GM23338 (cell line): ENCODE data around the gene FAM90A26. TPM values are rescaled to one million over a fixed set of nuclear protein-coding genes. Genes with fewer than 3 reads are reported as not detected.
"Not testable (repeated sequence)": the region's sequence is repeated elsewhere in the genome, so short reads cannot be mapped to it uniquely, and the experiment has no call there.

Experiments used
- ATAC-seq: fragments of 200-7000 bp; cut with Tn5 transposase; 3 replicates; pipeline ENCODE4 v1.9.1; 2020
- DNase-seq: peaks from one replicate; pipeline ENCODE4 v3.0.0-alpha.2; 2015; ENCODE audit warnings: low spot score
- H2AFZ ChIP-seq: fragments of 200-600 bp; sonication (generic); 2 replicates; pipeline ENCODE4 v1.8.0; 2016; ENCODE audit warnings: antibody characterized with exemption, mild to moderate bottlenecking, moderate library complexity
- H3F3A ChIP-seq: fragments of 200-600 bp; sonication (generic); replicated peaks from 2 replicates; pipeline ENCODE4 v1.8.0; 2017; ENCODE audit warnings: antibody characterized with exemption, mixed run types, low read depth
- H3K27ac ChIP-seq: fragments of 200-600 bp; sonication (generic); 2 replicates; pipeline ENCODE4 v1.6.1; 2016; ENCODE audit warnings: low read depth
- H3K27me3 ChIP-seq: fragments of 200-600 bp; sonication (generic); 2 replicates; pipeline ENCODE4 v1.8.0; 2016; ENCODE audit warnings: mild to moderate bottlenecking, mixed run types, moderate library complexity; ENCODE audit not compliant: insufficient read depth
- H3K36me3 ChIP-seq: fragments of 200-600 bp; sonication (generic); 2 replicates; pipeline ENCODE4 v1.8.0; 2016; ENCODE audit warnings: mild to moderate bottlenecking; ENCODE audit not compliant: insufficient read depth
- H3K4me1 ChIP-seq: fragments of 200-600 bp; sonication (generic); 2 replicates; pipeline ENCODE4 v1.8.0; 2016; ENCODE audit warnings: mild to moderate bottlenecking, moderate library complexity; ENCODE audit not compliant: insufficient read depth
- H3K4me2 ChIP-seq: fragments of 200-600 bp; sonication (generic); 2 replicates; pipeline ENCODE4 v1.7.1; 2017; ENCODE audit warnings: mixed run types
- H3K4me3 ChIP-seq: fragments of 200-600 bp; sonication (generic); 2 replicates; pipeline ENCODE4 v1.6.1; 2016; ENCODE audit warnings: mixed run types
- H3K79me2 ChIP-seq: fragments of 200-600 bp; sonication (generic); replicated peaks from 2 replicates; pipeline ENCODE4 v1.8.0; 2017; ENCODE audit warnings: mild to moderate bottlenecking; ENCODE audit not compliant: insufficient read depth
- H3K9me2 ChIP-seq: fragments of 200-600 bp; sonication (generic); 2 replicates; pipeline ENCODE4 v1.8.0; 2017; ENCODE audit not compliant: insufficient read depth
- H4K20me1 ChIP-seq: fragments of 200-600 bp; sonication (generic); replicated peaks from 2 replicates; pipeline ENCODE4 v1.8.0; 2017; ENCODE audit warnings: mild to moderate bottlenecking; ENCODE audit not compliant: insufficient read depth
- H3K27ac Mint-ChIP-seq: 2 replicates; pipeline ENCODE4 v1.8.0; 2020; ENCODE audit warnings: inconsistent platforms, mild to moderate bottlenecking, moderate library complexity, mixed read lengths
- H3K27me3 Mint-ChIP-seq: 3 replicates; pipeline ENCODE4 v1.8.0; 2022; ENCODE audit warnings: low read depth, mild to moderate bottlenecking, moderate library complexity, mixed read lengths, inconsistent platforms; ENCODE audit not compliant: insufficient read depth, poor library complexity
- H3K36me3 Mint-ChIP-seq: 3 replicates; pipeline ENCODE4 v1.8.0; 2021; ENCODE audit warnings: low read depth, mild to moderate bottlenecking, inconsistent platforms, moderate library complexity, mixed read lengths
- H3K4me1 Mint-ChIP-seq: 3 replicates; pipeline ENCODE4 v1.8.0; 2020; ENCODE audit warnings: mild to moderate bottlenecking, inconsistent platforms, mixed read lengths
- H3K4me3 Mint-ChIP-seq: 3 replicates; pipeline ENCODE4 v1.8.0; 2021; ENCODE audit warnings: moderate library complexity, mild to moderate bottlenecking, inconsistent platforms, mixed read lengths
- H3K9me3 Mint-ChIP-seq: 3 replicates; pipeline ENCODE4 v1.8.0; 2020; ENCODE audit warnings: moderate library complexity, mild to moderate bottlenecking, inconsistent platforms, mixed read lengths
- polyA plus RNA-seq: library from polyadenylated mRNA; unstranded; fragments of >200 nt; fragmentation: Nextera tagmentation; extraction: Ambion mirVana; gene quantifications from 2 replicates; pipeline ENCODE4 v1.2.1, GENCODE V29; 2016
- total RNA-seq: library from RNA; depleted of rRNA; stranded (reverse); fragments of >200 nt; shearing (Covaris generic); gene quantifications from 2 replicates; pipeline ENCODE4 v1.2.3, GENCODE V29; 2014
- TF ChIP-seq, protein P1 (sequence below), 2 experiments: fragments of 200-600 bp in 1 of 2; sonication (generic) in 1 of 2; conservative IDR thresholded peaks; 2 replicates each; pipeline versions ENCODE4 v1.5.1 to v1.6.1; 2016 to 2017; ENCODE audit warnings: antibody characterized with exemption in 2 of 2, low read depth in 2 of 2, mild to moderate bottlenecking in 2 of 2, moderate library complexity in 1 of 2

Gene FAM90A26
- total and polyA plus RNA-seq, 2 experiments from 2014 or later: 0.10 TPM; not detected in 1

DNA sequence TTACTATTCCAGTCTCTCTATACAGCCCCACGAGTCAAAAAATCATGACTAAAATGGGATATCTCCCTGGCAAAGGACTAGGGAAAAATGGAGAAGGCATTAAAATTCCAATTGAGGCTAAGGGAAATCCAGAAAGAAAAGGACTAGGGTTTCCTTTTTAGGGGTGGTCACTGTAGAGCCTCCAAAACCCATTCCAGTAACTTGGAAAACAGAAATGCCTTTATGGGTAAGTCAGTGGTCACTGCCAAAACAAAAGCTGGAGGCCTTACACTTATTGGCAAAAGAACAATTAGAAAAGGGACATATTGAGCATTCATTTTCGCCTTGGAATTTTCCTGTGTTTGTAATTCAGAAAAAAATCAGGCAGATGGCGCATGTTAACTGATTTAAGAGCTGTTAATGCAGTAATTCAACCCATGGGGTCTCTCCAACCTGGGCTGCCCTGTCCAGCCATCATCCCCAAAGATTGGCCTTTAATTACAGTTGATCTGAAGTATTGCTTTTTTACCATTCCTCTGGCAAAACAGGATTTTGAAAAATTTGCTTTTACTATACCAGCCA, 44.5 kb upstream of the FAM90A26 start:
- not testable (repeated sequence) for H3F3A ChIP-seq, H3K9me3 Mint-ChIP-seq, H4K20me1 ChIP-seq, H3K27me3 Mint-ChIP-seq, H3K4me3 ChIP-seq, H3K36me3 ChIP-seq, H3K27ac ChIP-seq, DNase-seq, H3K27me3 ChIP-seq, H3K4me3 Mint-ChIP-seq, H3K9me2 ChIP-seq, H3K27ac Mint-ChIP-seq, H3K4me1 ChIP-seq, ATAC-seq, H3K79me2 ChIP-seq, H2AFZ ChIP-seq, H3K4me2 ChIP-seq, H3K36me3 Mint-ChIP-seq
- H3K4me1 Mint-ChIP-seq: peaks cover 20% of the 10 kb centered on the region; the same call in 2 of the 3 replicates
- TF ChIP-seq, protein P1, sequence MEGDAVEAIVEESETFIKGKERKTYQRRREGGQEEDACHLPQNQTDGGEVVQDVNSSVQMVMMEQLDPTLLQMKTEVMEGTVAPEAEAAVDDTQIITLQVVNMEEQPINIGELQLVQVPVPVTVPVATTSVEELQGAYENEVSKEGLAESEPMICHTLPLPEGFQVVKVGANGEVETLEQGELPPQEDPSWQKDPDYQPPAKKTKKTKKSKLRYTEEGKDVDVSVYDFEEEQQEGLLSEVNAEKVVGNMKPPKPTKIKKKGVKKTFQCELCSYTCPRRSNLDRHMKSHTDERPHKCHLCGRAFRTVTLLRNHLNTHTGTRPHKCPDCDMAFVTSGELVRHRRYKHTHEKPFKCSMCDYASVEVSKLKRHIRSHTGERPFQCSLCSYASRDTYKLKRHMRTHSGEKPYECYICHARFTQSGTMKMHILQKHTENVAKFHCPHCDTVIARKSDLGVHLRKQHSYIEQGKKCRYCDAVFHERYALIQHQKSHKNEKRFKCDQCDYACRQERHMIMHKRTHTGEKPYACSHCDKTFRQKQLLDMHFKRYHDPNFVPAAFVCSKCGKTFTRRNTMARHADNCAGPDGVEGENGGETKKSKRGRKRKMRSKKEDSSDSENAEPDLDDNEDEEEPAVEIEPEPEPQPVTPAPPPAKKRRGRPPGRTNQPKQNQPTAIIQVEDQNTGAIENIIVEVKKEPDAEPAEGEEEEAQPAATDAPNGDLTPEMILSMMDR (conservative IDR thresholded peaks at IDR 0.05; ENCODE audit: low read depth in 2 of 2): 0 out of 4 replicates have a peak, but pooled peaks of 1 of the 2 experiments have one; percentile 4

DNA sequence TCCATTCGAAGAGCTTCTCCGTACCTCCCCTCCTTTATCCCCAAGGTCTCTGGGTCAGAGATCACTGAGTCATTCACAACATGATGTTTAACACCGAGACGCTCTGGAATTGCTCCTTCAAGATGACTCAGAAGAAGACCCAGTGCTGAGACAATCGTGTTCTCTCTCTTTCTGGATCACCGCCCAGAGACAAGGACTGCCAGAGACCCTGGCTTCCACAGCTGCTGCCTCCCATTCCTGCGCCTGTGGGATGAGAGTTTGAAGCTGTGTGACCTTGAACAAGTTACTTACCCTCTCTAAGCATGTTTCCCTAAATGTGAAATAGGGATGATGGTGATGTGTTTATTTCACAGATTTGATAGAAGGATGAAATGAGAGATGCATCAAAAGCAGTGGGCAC, 38.8 kb upstream of the FAM90A26 start:
- H3K36me3 Mint-ChIP-seq: peaks cover 13% of the 10 kb centered on the region
- H3K4me1 ChIP-seq: peaks cover 11% of the 10 kb centered on the region; the same call in 1 of the 2 replicates
- H3K27me3 ChIP-seq, H4K20me1 ChIP-seq, H3K79me2 ChIP-seq, H2AFZ ChIP-seq, H3F3A ChIP-seq, H3K27me3 Mint-ChIP-seq, H3K27ac Mint-ChIP-seq, H3K4me3 ChIP-seq, H3K27ac ChIP-seq, DNase-seq, H3K4me3 Mint-ChIP-seq, ATAC-seq, H3K4me2 ChIP-seq, H3K9me2 ChIP-seq, H3K4me1 Mint-ChIP-seq, H3K36me3 ChIP-seq, H3K9me3 Mint-ChIP-seq: not testable (repeated sequence)

DNA sequence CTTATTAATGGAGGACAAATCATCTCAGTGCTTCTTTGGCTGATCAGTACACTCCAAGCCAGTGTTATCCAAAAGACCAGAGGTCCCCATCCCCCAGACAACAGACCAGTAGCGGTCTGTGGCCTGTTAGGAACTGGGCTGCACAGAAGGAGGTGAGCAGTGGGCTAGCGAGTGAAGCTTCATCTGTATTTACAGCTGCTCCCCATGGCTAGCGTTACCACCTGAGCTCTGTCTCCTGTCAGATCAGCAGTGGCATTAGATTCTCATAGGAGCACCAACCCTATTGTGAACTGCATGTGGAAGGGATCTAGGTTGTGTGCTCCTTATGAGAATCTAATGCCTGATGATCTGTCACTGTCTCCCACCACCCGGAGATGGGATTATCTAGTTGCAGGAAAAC, 37.4 kb upstream of the FAM90A26 start:
- not testable (repeated sequence) for H3K4me3 Mint-ChIP-seq, H3K4me2 ChIP-seq, H3K4me3 ChIP-seq, H3K79me2 ChIP-seq, H3K9me2 ChIP-seq, H2AFZ ChIP-seq, H3K27ac ChIP-seq, H3K9me3 Mint-ChIP-seq, DNase-seq, H3K36me3 ChIP-seq, H4K20me1 ChIP-seq, H3F3A ChIP-seq, H3K4me1 Mint-ChIP-seq, H3K27me3 Mint-ChIP-seq, H3K27me3 ChIP-seq, H3K27ac Mint-ChIP-seq, ATAC-seq
- H3K4me1 ChIP-seq: peaks cover 11% of the 10 kb centered on the region; the same call in 1 of the 2 replicates
- H3K36me3 Mint-ChIP-seq: peaks cover 13% of the 10 kb centered on the region

DNA sequence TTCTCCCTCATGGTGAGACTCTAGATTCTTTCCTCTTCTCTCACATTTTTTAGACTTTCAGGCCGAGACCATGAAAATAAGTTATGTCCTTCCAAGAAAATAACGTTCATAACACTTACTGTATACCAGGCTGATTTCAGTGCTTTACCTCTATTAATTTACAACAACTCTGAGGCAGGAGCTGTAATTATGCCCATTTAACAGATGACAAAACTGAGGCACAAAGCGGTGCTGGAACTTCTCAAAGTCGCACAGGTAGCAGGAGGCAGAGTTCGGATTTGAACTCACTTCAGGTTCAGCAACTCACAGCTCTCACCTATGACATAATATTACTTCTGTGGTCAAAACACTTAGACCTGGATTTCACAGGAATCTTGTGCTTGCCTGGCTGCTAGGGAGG, 36.2 kb upstream of the FAM90A26 start:
- not testable (repeated sequence) for H3K79me2 ChIP-seq, H3K27me3 ChIP-seq, H3K27me3 Mint-ChIP-seq, H3K9me3 Mint-ChIP-seq, H2AFZ ChIP-seq, H3K4me2 ChIP-seq, DNase-seq, H4K20me1 ChIP-seq, H3K27ac Mint-ChIP-seq, H3K4me1 Mint-ChIP-seq, H3K9me2 ChIP-seq, H3K4me3 Mint-ChIP-seq, H3K4me3 ChIP-seq, H3K36me3 ChIP-seq, H3F3A ChIP-seq, H3K27ac ChIP-seq, ATAC-seq
- peaks cover 19% of the 10 kb centered on the region for H3K36me3 Mint-ChIP-seq
- H3K4me1 ChIP-seq: peaks cover 11% of the 10 kb centered on the region; the same call in 1 of the 2 replicates

DNA sequence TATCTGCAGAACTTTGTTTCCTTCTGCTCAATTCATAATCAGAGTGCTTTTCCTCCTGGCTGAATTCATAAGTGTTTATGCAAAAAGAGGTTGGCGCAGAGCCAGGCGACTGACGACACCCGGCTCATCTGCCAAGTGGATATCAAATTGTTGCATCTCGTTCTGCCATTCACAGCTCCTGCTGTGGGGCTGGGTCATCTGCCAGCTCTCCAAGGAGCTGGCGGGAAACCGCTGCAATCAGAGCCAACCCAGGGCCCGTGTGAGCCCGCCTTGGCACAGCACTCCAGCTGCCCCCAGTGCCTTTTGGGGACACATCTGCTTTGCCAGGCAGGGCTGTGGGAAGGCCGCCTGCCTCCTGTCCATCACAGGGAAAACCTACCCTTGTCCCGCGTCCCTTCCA, 35.7 kb upstream of the FAM90A26 start:
- H2AFZ ChIP-seq, H3K9me3 Mint-ChIP-seq, ATAC-seq: not testable (repeated sequence)

DNA sequence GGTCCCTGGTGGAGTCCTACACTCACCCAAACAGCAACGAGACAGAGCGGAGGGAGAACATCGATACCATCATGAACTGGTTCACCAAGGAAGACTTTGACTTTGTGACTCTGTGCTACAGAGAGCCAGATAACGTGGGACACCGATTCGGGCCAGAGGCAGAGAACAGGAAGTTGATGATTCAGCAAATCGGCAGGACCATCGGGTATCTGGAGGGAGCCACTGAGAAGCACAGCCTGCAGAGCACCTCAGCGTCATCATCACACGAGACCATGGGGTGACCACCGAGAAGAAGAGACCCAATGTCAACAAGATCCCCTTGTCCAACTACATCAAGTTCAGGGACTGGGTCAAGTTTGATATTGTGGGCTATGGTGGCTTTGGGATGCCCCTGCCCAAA, 29.2 kb upstream of the FAM90A26 start:
- H3K9me3 Mint-ChIP-seq, H3K4me3 Mint-ChIP-seq, H2AFZ ChIP-seq, H3K4me1 Mint-ChIP-seq, H3K9me2 ChIP-seq, ATAC-seq, H3K36me3 ChIP-seq, H4K20me1 ChIP-seq, DNase-seq, H3K4me1 ChIP-seq, H3K27me3 ChIP-seq, H3K4me3 ChIP-seq, H3F3A ChIP-seq, H3K4me2 ChIP-seq, H3K27me3 Mint-ChIP-seq, H3K27ac ChIP-seq, H3K79me2 ChIP-seq: not testable (repeated sequence)
- H3K27ac Mint-ChIP-seq: peak overlapping the region; percentile 13; the same call in 1 of the 2 replicates
- H3K36me3 Mint-ChIP-seq: peaks cover 27% of the 10 kb centered on the region

More for the DNA sequence above, 35.7 kb upstream of the FAM90A26 start:
- H3K9me2 ChIP-seq, H3K27ac Mint-ChIP-seq, H3K27me3 ChIP-seq, H3K36me3 ChIP-seq, H3K4me3 ChIP-seq, H3F3A ChIP-seq, H3K4me2 ChIP-seq, H4K20me1 ChIP-seq, DNase-seq, H3K79me2 ChIP-seq, H3K4me1 Mint-ChIP-seq, H3K4me3 Mint-ChIP-seq, H3K27ac ChIP-seq: not testable (repeated sequence)
- peaks cover 11% of the 10 kb centered on the region; the same call in 1 of the 2 replicates for H3K4me1 ChIP-seq
- Mint-ChIP-seq H3K36me3 (peaks cover 22% of the 10 kb centered on the region), H3K27me3 (peaks cover 11% of the 10 kb centered on the region)
